Activated T-helper 2 cell treated with anti-CD3 and anti-CD28 coated beads, Interferon-gamma antibody, Interleukin-2, Interleukin-4, amounts not matched to agents 10 μg/mL and 5 μg/mL and 100 μg/mL, durations not matched to agents 14 hours and 24 hours and 36 hours (primary cell): ENCODE measurements around the gene CDC42BPA. TPM values are rescaled to one million over a fixed set of nuclear protein-coding genes. Genes with fewer than 3 reads are reported as not detected.
"Not testable (repeated sequence)": the region's sequence is repeated elsewhere in the genome, so short reads cannot be mapped to it uniquely, and the experiment has no call there.

Source experiments
- DNase-seq: peaks from one replicate; pipeline ENCODE4 v3.0.0; 2021; ENCODE audit warnings: low spot score
- H3K27ac Mint-ChIP-seq: one replicate; pipeline ENCODE4 v1.8.0; 2021; ENCODE audit warnings: mixed read lengths
- H3K27me3 Mint-ChIP-seq: one replicate; pipeline ENCODE4 v1.8.0; 2021; ENCODE audit warnings: low read depth, mixed read lengths
- H3K36me3 Mint-ChIP-seq: one replicate; pipeline ENCODE4 v1.8.0; 2021; ENCODE audit warnings: low read depth, mixed read lengths
- H3K4me1 Mint-ChIP-seq: one replicate; pipeline ENCODE4 v1.8.0; 2021; ENCODE audit warnings: low read depth, mixed read lengths
- H3K4me3 Mint-ChIP-seq: one replicate; pipeline ENCODE4 v1.8.0; 2021; ENCODE audit warnings: low read depth, mild to moderate bottlenecking, moderate library complexity, mixed read lengths
- H3K9me3 Mint-ChIP-seq: one replicate; pipeline ENCODE4 v1.8.0; 2021; ENCODE audit warnings: mixed read lengths
- intact Hi-C: fragments of 100-400 bp; cut with micrococcal nuclease; formaldehyde crosslinking; loops from one replicate; pipeline ENCODE4 v1.15.1; 2023
- total RNA-seq: library from RNA; stranded (reverse); gene quantifications from 2 replicates; pipeline ENCODE4 v1.2.3, GENCODE V29; 2022

Gene CDC42BPA
- total RNA-seq, 1 donor from 2014 or later = 6.6 TPM

GRCh38 chr1:227010645-227011044 is 307.6 kb downstream of the CDC42BPA start:
- DNase-seq = no peak
- H3K36me3 Mint-ChIP-seq = no peaks in the 10 kb centered on the region
- no peaks in the 10 kb centered on the region for H3K4me1 Mint-ChIP-seq
- H3K9me3 Mint-ChIP-seq = no peaks in the 10 kb centered on the region
- no peak overlapping the region for H3K4me3 Mint-ChIP-seq
- H3K27ac Mint-ChIP-seq = no peak overlapping the region
- H3K27me3 Mint-ChIP-seq = peaks cover 4% of the 10 kb centered on the region
- intact Hi-C loops = no loop called here

DNA sequence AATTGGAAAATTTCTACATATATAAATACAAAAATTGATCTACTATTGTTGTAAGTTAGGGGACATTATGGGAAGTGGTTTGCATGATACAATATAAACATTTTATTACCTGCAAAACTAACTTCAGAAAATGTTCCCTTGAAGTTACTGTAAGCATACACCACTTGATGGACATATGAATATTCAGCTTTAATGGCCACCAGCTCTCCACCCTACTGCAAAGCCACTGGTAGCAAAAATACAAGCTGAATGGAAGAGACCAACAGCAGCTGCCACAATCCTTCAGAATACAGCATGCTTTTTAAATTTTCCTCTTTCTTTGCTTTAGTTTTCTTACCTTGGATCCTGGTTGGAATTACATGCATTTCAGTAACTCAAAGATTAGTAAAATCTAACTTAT is 308.4 kb downstream of the CDC42BPA start:
- Mint-ChIP-seq H3K9me3 (no peaks in the 10 kb centered on the region), H3K27ac (no peak overlapping the region)
- intact Hi-C loops = no loop called here

GRCh38 chr1:227006226-227006796 is 312.0 kb downstream of the CDC42BPA start:
- peaks cover 4% of the 10 kb centered on the region for H3K27me3 Mint-ChIP-seq
- no peaks in the 10 kb centered on the region for H3K9me3 Mint-ChIP-seq
- intact Hi-C loops = no loop called here
- no peak overlapping the region for H3K27ac Mint-ChIP-seq
- DNase-seq = no peak
- H3K36me3 Mint-ChIP-seq = no peaks in the 10 kb centered on the region
- H3K4me3 Mint-ChIP-seq = no peak overlapping the region
- no peaks in the 10 kb centered on the region for H3K4me1 Mint-ChIP-seq

More for the DNA sequence above, 308.4 kb downstream of the CDC42BPA start:
- no peaks in the 10 kb centered on the region for H3K4me1 Mint-ChIP-seq
- peaks cover 4% of the 10 kb centered on the region for H3K27me3 Mint-ChIP-seq
- no peaks in the 10 kb centered on the region for H3K36me3 Mint-ChIP-seq
- DNase-seq = no peak
- H3K4me3 Mint-ChIP-seq = no peak overlapping the region

DNA sequence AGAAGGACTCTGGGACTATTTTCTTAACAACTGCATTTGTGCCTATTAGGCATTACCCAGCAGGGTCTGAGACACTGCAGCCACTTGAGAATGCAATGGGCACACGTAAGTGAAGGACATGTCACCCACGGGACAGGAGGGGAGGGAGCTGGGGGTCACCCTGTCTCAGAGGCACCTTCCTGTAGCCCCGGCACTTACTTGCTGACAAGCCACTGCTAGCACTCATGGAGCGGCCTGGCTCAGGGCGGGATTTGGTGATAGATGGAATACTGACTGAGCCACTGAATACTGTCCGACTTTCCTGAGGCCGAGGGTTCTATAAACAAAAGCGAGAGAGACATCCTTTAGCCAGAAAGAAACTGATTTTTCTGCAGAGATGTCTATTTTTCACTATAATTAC is 313.5 kb downstream of the CDC42BPA start:
- H3K36me3 Mint-ChIP-seq = no peaks in the 10 kb centered on the region
- no peak overlapping the region for H3K4me3 Mint-ChIP-seq
- no peak for DNase-seq
- intact Hi-C loops = no loop called here
- H3K27ac Mint-ChIP-seq = no peak overlapping the region
- H3K9me3 Mint-ChIP-seq = no peaks in the 10 kb centered on the region
- H3K4me1 Mint-ChIP-seq = no peaks in the 10 kb centered on the region
- no peaks in the 10 kb centered on the region for H3K27me3 Mint-ChIP-seq

DNA sequence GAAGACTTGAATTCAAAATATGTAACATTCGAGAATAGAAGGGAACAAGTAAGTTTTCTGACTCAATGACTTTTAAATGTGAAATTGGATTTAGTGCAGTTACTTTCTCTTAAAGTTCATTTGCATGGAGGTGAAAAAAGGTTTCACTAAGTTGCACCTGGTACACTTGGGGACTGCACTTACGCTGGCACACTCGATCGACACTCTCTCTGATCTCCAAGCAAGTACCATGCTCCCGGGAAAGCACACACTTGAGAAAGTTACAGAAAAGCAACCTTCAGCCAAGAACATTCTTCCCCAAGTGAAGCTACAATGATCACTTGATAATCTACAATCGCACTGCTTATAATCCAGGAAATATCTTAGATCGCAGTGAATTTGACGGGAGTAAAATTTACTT is 315.1 kb downstream of the CDC42BPA start:
- H3K36me3 Mint-ChIP-seq = peaks cover 3% of the 10 kb centered on the region
- no peaks in the 10 kb centered on the region for H3K27me3 Mint-ChIP-seq
- no peak for DNase-seq
- no peaks in the 10 kb centered on the region for H3K4me1 Mint-ChIP-seq
- no peak overlapping the region for H3K4me3 Mint-ChIP-seq
- intact Hi-C loops = no loop called here
- H3K27ac Mint-ChIP-seq = no peak overlapping the region
- peaks cover 5% of the 10 kb centered on the region for H3K9me3 Mint-ChIP-seq

GRCh38 chr1:227002531-227003049 is 315.7 kb downstream of the CDC42BPA start:
- H3K9me3 Mint-ChIP-seq = peaks cover 8% of the 10 kb centered on the region
- H3K27me3 Mint-ChIP-seq = no peaks in the 10 kb centered on the region
- peaks cover 5% of the 10 kb centered on the region for H3K36me3 Mint-ChIP-seq
- no peak overlapping the region for H3K4me3 Mint-ChIP-seq
- no peak for DNase-seq
- intact Hi-C loops = no loop called here
- no peaks in the 10 kb centered on the region for H3K4me1 Mint-ChIP-seq
- no peak overlapping the region for H3K27ac Mint-ChIP-seq

GRCh38 chr1:226999579-226999978 is 318.7 kb downstream of the CDC42BPA start:
- H3K27ac Mint-ChIP-seq, DNase-seq, H3K27me3 Mint-ChIP-seq, H3K9me3 Mint-ChIP-seq, intact Hi-C loops, H3K36me3 Mint-ChIP-seq, H3K4me1 Mint-ChIP-seq, H3K4me3 Mint-ChIP-seq: not testable (repeated sequence)

DNA sequence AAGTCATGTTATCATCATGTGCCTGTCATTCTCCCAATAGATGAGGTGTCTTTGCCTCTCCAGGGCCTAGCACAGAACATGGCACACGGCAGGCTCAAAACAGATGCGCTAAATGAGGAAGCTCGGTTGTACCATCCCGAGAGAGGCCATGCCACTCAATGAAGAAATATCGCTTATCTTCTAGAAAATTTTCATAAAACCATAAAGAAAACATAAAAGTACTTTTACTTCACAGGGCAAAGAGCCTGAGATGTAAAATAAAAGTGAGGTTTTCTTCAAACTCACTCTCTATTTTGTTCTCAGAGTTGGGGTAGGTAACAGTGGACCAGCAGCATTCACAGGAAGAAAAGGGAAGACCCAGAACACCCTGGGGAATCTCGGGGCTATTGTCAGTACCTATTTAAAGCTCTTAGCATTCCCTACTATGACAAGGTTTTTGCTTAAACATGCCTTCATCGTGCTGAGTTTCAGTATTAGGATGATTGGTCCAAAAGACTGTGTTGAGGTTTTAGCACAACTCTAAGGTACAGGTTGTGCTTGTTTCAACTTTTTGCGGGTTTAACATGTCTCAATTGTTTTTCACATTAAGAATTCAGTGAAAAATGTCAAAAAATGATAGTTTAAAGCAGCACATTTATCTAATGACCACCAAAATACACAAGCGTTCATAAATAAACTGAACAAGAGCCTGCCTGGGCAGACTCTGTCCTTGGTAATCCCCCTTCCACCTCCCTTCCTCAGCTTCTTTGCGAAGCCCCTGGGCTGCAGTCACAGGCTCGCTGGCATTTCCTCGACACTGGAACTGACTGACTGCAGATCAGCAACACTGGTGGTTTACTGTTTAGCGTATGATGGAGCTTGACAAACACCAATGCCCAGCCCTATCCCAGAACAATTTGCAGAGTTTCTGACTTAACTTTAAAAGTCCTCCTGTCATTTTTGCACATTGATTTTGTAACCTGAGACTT is 322.6 kb downstream of the CDC42BPA start:
- peaks cover 8% of the 10 kb centered on the region for H3K36me3 Mint-ChIP-seq
- H3K27me3 Mint-ChIP-seq = no peaks in the 10 kb centered on the region
- no peak overlapping the region for H3K4me3 Mint-ChIP-seq
- no peak overlapping the region for H3K27ac Mint-ChIP-seq
- DNase-seq = no peak
- intact Hi-C loops = no loop called here
- H3K9me3 Mint-ChIP-seq = peaks cover 9% of the 10 kb centered on the region
- peaks cover 4% of the 10 kb centered on the region for H3K4me1 Mint-ChIP-seq

GRCh38 chr1:226994586-226995364 is 323.5 kb downstream of the CDC42BPA start:
- peaks cover 13% of the 10 kb centered on the region for H3K4me1 Mint-ChIP-seq
- no peak overlapping the region for H3K27ac Mint-ChIP-seq
- H3K36me3 Mint-ChIP-seq = peaks cover 8% of the 10 kb centered on the region
- no peaks in the 10 kb centered on the region for H3K27me3 Mint-ChIP-seq
- intact Hi-C loops = no loop called here
- no peak for DNase-seq
- no peak overlapping the region for H3K4me3 Mint-ChIP-seq
- peaks cover 9% of the 10 kb centered on the region for H3K9me3 Mint-ChIP-seq

DNA sequence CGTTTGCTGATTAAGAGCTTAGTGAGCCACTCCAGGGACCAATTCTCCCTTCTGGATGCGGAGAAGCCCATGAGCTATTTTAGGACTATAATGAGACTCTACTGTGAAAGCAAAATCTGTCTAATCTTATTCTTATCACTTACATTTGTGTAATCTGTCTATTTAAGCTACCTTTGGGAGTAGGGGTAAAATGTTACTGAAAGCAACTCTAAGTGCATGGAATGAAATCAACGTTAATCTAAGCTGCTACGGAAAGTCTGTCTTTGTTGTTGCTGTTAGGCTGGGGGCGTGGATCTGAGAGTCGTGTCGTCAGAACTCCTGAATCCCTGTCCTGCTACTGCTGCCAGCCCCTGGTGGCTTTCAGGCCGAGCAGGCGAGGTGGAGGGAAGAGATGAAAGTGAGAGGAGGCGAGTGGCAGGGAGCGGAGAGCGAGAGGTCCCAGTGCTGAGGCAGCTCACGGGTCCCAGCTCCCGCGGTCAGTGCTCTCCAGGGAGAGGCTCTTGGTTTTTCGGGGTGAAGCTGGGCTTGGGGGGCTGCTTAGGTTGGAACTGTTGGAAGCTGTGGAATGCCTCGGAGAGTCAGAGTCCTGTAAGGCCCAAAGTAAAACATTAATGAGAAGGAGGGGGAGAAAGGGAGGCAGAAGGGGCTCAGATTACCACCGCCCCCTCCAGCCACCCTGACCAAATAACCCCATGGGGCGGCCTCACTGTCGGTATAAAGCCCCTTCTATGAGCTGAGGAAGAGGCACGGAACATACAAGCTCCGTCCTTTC is 324.3 kb downstream of the CDC42BPA start:
- DNase-seq = no peak
- Mint-ChIP-seq H3K27me3 (no peaks in the 10 kb centered on the region), H3K4me1 (peaks cover 19% of the 10 kb centered on the region), H3K36me3 (peaks cover 8% of the 10 kb centered on the region), H3K9me3 (peaks cover 9% of the 10 kb centered on the region), H3K4me3 (no peak overlapping the region), H3K27ac (no peak overlapping the region)
- intact Hi-C loops = no loop called here

- no peak for DNase-seq
- Mint-ChIP-seq H3K36me3 (peaks cover 1% of the 10 kb centered on the region), H3K27ac (no peak overlapping the region), H3K9me3 (no peaks in the 10 kb centered on the region), H3K4me3 (no peak overlapping the region), H3K27me3 (no peaks in the 10 kb centered on the region), H3K4me1 (peaks cover 19% of the 10 kb centered on the region)
- intact Hi-C loops = no loop called here
These were observed 326.4 kb downstream of the CDC42BPA start for GRCh38 chr1:226991920-226992319.

DNA sequence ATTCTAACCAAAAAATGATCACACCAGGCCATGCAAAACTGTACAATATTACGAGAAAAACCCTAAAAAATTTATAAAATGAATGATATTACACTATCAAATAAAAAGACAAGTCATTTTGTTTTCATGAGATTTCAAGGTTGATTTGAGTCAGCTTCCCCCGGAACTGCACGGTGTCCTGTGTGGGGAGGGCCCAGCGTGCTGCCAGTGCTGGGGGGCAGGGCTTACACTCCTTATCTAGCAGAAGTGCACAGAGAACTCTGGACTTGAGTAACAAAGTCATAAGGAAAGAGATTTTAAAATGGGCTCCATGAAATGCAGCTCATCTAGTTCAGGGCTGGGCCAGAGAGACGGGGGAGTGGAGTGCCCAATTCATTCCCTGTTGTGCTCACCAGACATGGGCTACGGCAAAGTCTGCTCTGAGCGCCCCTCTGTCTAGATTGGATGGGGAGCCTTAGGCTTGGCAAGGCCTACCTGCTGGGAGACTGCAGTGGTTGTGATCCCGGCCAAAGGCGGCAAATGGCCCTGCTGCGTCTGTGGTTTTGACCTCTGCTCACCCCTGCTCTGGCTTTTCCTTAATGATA is 328.1 kb downstream of the CDC42BPA start:
- peaks cover 9% of the 10 kb centered on the region for H3K36me3 Mint-ChIP-seq
- H3K9me3 Mint-ChIP-seq = no peaks in the 10 kb centered on the region
- peak; percentile 49 for DNase-seq
- no peak overlapping the region for H3K4me3 Mint-ChIP-seq
- intact Hi-C loops = no loop called here
- no peaks in the 10 kb centered on the region for H3K27me3 Mint-ChIP-seq
- peak overlapping the region; percentile 79 for H3K27ac Mint-ChIP-seq
- peaks cover 18% of the 10 kb centered on the region for H3K4me1 Mint-ChIP-seq
